Adrenal gland (tissue), 12 donors: ENCODE data around the gene ERBB4. TPM values are rescaled to one million over a fixed set of nuclear protein-coding genes. Genes with fewer than 3 reads are reported as not detected.

Source experiments
- DNase-seq, 7 donors: peaks; one replicate each; pipeline ENCODE4 v3.0.0-alpha.2; 2019 to 2020
- H3K27ac ChIP-seq, 5 donors: fragments of 200-600 bp; sonication (generic) in 4 of 5; 1 replicate in 3 of 5; 2 replicates in 2 of 5; pipeline versions ENCODE4 v1.5.1 to v1.8.0; 2016 to 2020; ENCODE audit warnings: mild to moderate bottlenecking in 1 of 5
- H3K27me3 ChIP-seq: fragments of 200-600 bp; 2 replicates; pipeline ENCODE4 v1.8.0; 2021
- H3K36me3 ChIP-seq, 2 donors: fragments of 200-600 bp; replicated peaks in 1 of 2; 1 replicate in 1 of 2; 2 replicates in 1 of 2; pipeline versions ENCODE4 v1.5.1 to v1.8.0; 2018 to 2022
- H3K4me1 ChIP-seq, 2 donors: fragments of 200-600 bp; replicated peaks in 1 of 2; 1 replicate in 1 of 2; 2 replicates in 1 of 2; pipeline versions ENCODE4 v1.5.1 to v1.8.0; 2018 to 2021
- H3K4me3 ChIP-seq, 4 donors: fragments of 200-600 bp; sonication (generic) in 3 of 4; one replicate each; pipeline ENCODE4 v1.5.1; 2016 to 2018
- H3K9me3 ChIP-seq, 3 donors: fragments of 200-600 bp; sonication (generic) in 1 of 3; replicated peaks in 1 of 3; 1 replicate in 2 of 3; 2 replicates in 1 of 3; pipeline versions ENCODE4 v1.5.1 to v1.8.0; 2016 to 2021
- CTCF ChIP-seq, 6 experiments: fragments of 450-650 bp in 4 of 6; fragments of 200-600 bp in 2 of 6; sonication (generic) in 1 of 6; IDR thresholded peaks; 1 replicate in 5 of 6; 2 replicates in 1 of 6; pipeline versions ENCODE4 v1.5.1 to v1.8.0; 2016 to 2021; ENCODE audit warnings: antibody characterized with exemption in 6 of 6, mild to moderate bottlenecking in 2 of 6, moderate library complexity in 1 of 6
- POLR2A ChIP-seq, 2 donors: fragments of 450-650 bp; IDR thresholded peaks; one replicate each; pipeline ENCODE4 v1.6.1; 2017; ENCODE audit warnings: antibody characterized with exemption in 2 of 2, mild to moderate bottlenecking in 2 of 2, moderate library complexity in 1 of 2
- WGBS, 4 donors: extraction: QIAGEN DNeasy Blood & Tissue Kit in 2 of 4; methylation state at CpG; one replicate each; pipeline versions ENCODE4 v1.1.5 to v1.1.7; 2013 to 2017; 5-methylcytosine and 5-hydroxymethylcytosine counted together
- intact Hi-C, 2 donors: fragments of 100-400 bp; cut with DNase I; formaldehyde crosslinking; loops; one replicate each; pipeline versions ENCODE4 v1.14.1 to v1.15.0; 2022 to 2023
- polyA plus RNA-seq, 3 donors: library from polyadenylated mRNA; stranded (reverse); fragments of 200-250 nt in 2 of 3; fragments of 350-450 nt in 1 of 3; fragmentation: Illumina TruSeq in 1 of 3; extraction: RNeasy Lipid Tissue Mini Kit (QIAGEN cat#74804) in 1 of 3; gene quantifications; one replicate each; pipeline ENCODE4 v1.2.3, GENCODE V29; 2013 to 2014
- total RNA-seq, 9 donors: library from RNA; depleted of rRNA in 4 of 9; stranded (reverse); fragments of >200 nt in 4 of 9; fragments of 120-200 nt in 1 of 9; fragmentation: NEBNext Ultra II Directional in 1 of 9; extraction: Animal tissue kit (Norgen Biotek cat#: 25700) in 1 of 9; gene quantifications; one replicate each; pipeline versions ENCODE4 v1.1.0 to v1.2.4, GENCODE V29; 2013 to 2023
- donor health status: healthy with polysubstance abuse.
- donor health status: Bipolar disorder and iron deficiency.
- donor health status: DM: yes; HTN: yes; CAD: no.
- donor health status: DM: no; HTN: no; CAD: no.
- donor health status: DM: no; HTN: no; CAD: no.
- donor health status: DM: yes; HTN: yes; CAD: no.

ERBB4 gene
- total and polyA plus RNA-seq, 12 donors = 0.06 to 2.9 (median 0.49) TPM

- no peaks in the 10 kb centered on the region for H3K27me3 ChIP-seq
- H3K4me3 ChIP-seq = no peak overlapping the region
- no peaks in the 10 kb centered on the region for H3K36me3 ChIP-seq
- no peak for DNase-seq
- H3K4me1 ChIP-seq = no peaks in the 10 kb centered on the region
- intact Hi-C loops = no loop called here
- H3K27ac ChIP-seq = no peak overlapping the region
- H3K9me3 ChIP-seq = no peaks in the 10 kb centered on the region
- 86 to 96% (median 92%) methylated on average over 3 of the region's 3 CpGs for WGBS, 4 donors
- no peak for TF ChIP-seq POLR2A (IDR thresholded peaks at IDR 0.05)
- no peak for TF ChIP-seq CTCF (IDR thresholded peaks at IDR 0.05)
Observed at GRCh38 chr2:211854832-211855231, 683.8 kb downstream of the ERBB4 start.

- no peak overlapping the region for H3K27ac ChIP-seq
- H3K9me3 ChIP-seq = no peaks in the 10 kb centered on the region
- H3K4me1 ChIP-seq = no peaks in the 10 kb centered on the region
- TF ChIP-seq POLR2A (IDR thresholded peaks at IDR 0.05) = no peak
- intact Hi-C loops = no loop called here
- 48 to 65% (median 60%) methylated on average over 1 of the region's 1 CpG for WGBS, 4 donors
- no peaks in the 10 kb centered on the region for H3K36me3 ChIP-seq
- DNase-seq = no peak
- no peak overlapping the region for H3K4me3 ChIP-seq
- H3K27me3 ChIP-seq = no peaks in the 10 kb centered on the region
Observed at GRCh38 chr2:211846714-211847113, 691.9 kb downstream of the ERBB4 start.

- TF ChIP-seq CTCF (IDR thresholded peaks at IDR 0.05) = no peak
- TF ChIP-seq POLR2A (IDR thresholded peaks at IDR 0.05) = no peak
- no peaks in the 10 kb centered on the region for H3K9me3 ChIP-seq
- intact Hi-C loops = no loop called here
- no peaks in the 10 kb centered on the region for H3K36me3 ChIP-seq
- H3K4me1 ChIP-seq = no peaks in the 10 kb centered on the region
- no peak overlapping the region for H3K4me3 ChIP-seq
- no peak for DNase-seq
- no peaks in the 10 kb centered on the region for H3K27me3 ChIP-seq
- H3K27ac ChIP-seq = no peak overlapping the region
Observed at GRCh38 chr2:211846036-211846400, 692.6 kb downstream of the ERBB4 start.

GRCh38 chr2:211845338-211846035 is 693.1 kb downstream of the ERBB4 start:
- H3K27me3 ChIP-seq = no peaks in the 10 kb centered on the region

More at GRCh38 chr2:211845338-211846035, 693.1 kb downstream of the ERBB4 start:
- TF ChIP-seq CTCF (IDR thresholded peaks at IDR 0.05) (no peak), POLR2A (IDR thresholded peaks at IDR 0.05) (no peak)
- Histone ChIP-seq H3K4me3 (no peak overlapping the region), H3K9me3 (no peaks in the 10 kb centered on the region), H3K4me1 (no peaks in the 10 kb centered on the region), H3K27ac (no peak overlapping the region), H3K36me3 (no peaks in the 10 kb centered on the region)
- no peak for DNase-seq
- intact Hi-C loops = no loop called here
- 59 to 70% (median 63%) methylated on average over 3 of the region's 3 CpGs for WGBS, 4 donors
